Endothelial cell of umbilical vein (primary cell): ENCODE measurements around the gene KRTAP29-1.

Source experiments
- CTCF ChIP-seq, 2 donors: IDR thresholded peaks; 1 replicate in 1 of 2; 2 replicates in 1 of 2; pipeline ENCODE4 v1.5.1; 2011; ENCODE audit warnings: low read length in 2 of 2, mild to moderate bottlenecking in 2 of 2, moderate library complexity in 2 of 2, control low read depth in 1 of 2, inconsistent platforms in 1 of 2, low read depth in 1 of 2; ENCODE audit not compliant: insufficient read depth in 1 of 2; ENCODE audit errors: extremely low read depth in 1 of 2
- POLR2AphosphoS5 ChIP-seq: IDR thresholded peaks from 2 replicates; pipeline ENCODE4 v1.6.1; 2012; ENCODE audit warnings: low read depth, mild to moderate bottlenecking, control low read depth, low read length, moderate library complexity; ENCODE audit not compliant: insufficient read depth

GRCh38 chr17:41318231-41318630 is 15.6 kb upstream of the KRTAP29-1 start:
- TF ChIP-seq CTCF (IDR thresholded peaks at IDR 0.05; ENCODE audit: extremely low read depth in 1 of 2, insufficient read depth in 1 of 2, low read depth in 1 of 2, low read length in 2 of 2) (no peak), POLR2AphosphoS5 (no peak)
